Stimulated activated CD8-positive, alpha-beta memory T cell treated with anti-CD3 and anti-CD28 coated beads, Interleukin-12 subunit alpha, Interleukin-12 subunit beta, amount 100 ng/mL, for 1 hour (primary cell): ENCODE results near the gene RHBDD1.
"Not testable (repeated sequence)": the region's sequence is repeated elsewhere in the genome, so short reads cannot be mapped to it uniquely, and the experiment has no call there.

Experiments
- DNase-seq: peaks from one replicate; pipeline ENCODE4 v3.0.0-alpha.2; 2020; ENCODE audit warnings: low read depth

RHBDD1 gene

DNA sequence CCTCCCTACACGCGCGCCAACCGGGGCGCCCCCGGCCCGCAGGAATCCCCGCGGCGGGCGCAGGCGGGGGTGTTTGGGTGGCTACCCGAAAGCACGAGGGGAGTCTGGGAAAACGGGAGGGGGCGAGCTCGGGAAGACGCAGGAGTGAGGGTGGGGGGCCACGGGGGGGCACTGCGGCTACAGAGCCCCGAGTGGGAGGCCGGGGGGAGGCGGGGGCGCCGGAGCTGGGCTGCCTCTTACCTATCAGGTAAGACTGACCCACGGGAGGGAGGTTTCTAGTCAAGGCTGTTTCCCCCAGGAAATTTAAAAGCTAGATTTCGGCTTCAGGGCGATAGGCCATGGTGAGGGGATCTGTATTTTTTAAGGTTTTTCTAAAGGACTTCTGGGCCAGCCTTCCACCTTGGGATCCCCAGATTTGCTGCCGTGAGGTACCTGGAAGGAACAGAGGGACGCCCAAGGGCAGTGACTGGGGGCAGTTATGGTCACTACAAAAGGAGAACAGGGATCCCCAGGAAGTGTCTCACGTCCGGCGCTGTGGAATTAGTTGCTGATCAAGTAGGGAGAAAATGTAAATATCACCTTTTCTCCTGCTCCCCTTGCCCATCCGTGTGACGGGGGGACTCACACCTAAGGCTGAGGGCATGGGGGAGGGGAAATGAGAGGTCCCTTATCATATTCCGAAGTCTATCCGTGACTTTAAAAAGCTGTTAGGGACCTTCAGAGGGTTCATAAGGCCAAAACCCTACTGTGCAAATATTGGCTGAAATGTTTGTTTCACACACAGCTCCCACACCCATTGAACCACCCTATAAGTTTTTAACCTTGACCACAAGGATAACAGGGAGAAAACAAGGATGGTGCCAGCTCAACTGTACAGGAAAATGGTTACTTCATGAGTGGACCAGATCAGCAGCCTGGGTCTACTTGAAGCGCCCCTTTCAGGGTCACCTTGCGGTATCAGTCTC lies 35.6 kb upstream of the RHBDD1 start:
- no peak for DNase-seq

DNA sequence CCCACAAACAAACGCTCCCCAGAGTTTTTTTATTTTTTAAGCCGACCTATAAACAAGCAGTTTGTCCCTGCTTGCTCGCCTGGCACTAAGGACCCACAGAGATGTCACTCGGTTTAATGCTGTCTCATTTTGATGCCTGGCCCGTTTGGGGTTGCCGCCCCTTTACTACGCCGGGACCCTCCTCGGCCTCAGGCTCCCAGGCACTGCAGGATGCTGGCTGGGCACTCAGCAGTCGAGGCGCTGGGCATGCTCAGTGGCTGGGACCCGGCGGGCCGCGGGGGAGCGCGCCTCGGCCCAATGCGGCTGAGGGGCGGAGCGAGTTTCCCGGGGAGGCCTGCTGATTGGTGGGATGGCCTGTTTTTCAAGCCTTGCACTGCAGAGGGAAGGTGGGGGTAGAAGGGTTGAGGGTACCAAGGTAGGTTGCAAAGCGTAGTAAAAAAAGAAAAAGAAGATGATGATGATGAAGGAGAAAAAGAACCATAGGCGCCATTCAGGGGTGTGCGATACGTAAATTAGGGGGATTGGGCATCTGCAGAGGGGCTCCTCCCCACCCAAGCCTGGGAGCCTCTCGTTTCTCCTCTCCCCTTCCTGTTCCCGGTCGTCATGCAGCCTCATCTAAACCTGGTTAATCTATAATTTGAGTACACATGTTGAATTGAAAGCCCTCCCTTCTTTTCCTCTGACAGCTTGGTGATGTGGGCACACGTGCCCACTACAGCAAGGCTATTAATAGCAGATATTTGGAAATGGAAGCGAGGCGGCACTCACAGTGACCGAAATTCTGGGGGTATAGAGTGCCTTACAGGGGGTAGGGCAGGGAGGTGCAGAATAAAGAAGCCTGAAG lies 34.7 kb upstream of the RHBDD1 start:
- peak; percentile 53 for DNase-seq

DNA sequence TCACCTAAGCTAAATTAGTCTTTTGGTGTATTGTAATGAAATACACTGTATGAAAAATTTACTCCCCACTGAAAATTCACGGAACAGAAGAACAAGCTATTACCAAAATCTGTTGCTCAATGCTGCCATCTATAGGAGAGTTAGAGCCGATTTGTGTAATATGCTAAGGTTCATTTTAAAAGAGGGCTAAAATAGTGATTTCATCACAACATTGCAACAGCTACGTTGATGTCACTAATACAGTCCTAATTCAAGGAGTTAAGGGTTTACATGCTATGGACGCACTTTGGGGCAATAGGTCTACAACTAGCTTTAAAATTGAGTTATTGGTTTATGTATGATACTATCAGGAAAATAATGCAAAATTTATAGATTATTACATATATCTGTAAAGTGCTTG lies 33.3 kb upstream of the RHBDD1 start:
- DNase-seq, result no peak

DNA sequence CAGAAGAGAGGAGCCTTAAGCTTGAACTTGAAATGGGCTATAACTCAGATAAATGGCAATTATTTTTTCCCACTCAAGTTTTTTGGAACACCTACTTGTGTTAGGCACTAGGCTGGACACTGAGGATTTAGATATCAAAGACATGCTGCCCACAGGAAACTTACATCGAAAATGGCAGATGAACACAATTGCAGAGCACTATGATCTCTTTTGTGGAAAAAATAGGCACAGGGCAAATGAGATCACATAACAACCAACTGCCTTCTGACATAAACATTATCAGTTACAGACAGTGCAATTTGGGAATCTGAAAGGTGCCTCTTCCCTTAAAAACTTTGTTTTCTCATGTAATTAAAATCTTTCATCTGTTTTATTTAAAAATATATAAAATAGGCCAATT lies 32.4 kb upstream of the RHBDD1 start:
- DNase-seq, result no peak

- DNase-seq, result no peak
Measured at GRCh38 chr2:226813148-226813701, 22.6 kb upstream of the RHBDD1 start.

- no peak for DNase-seq
Measured at GRCh38 chr2:226818930-226819329, 16.9 kb upstream of the RHBDD1 start.

DNA sequence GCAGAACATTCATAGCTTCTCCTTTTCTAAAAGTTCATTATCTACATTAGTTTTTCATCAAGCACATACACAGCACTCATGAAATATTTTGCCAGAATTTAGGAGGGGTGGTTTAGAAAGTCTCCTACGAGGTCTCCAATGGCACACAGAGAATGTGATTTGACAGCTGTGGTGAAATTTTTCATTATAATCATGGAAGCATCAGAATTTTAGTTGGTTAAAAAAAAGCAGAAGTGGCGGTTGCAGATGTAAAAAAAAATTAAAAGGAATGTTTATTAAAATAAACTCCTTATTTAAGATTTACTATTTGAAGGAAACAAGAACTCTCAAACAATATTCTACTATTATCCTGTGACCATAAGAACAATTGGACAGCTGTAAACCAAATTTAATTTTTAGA lies 10.8 kb upstream of the RHBDD1 start:
- no peak for DNase-seq

DNA sequence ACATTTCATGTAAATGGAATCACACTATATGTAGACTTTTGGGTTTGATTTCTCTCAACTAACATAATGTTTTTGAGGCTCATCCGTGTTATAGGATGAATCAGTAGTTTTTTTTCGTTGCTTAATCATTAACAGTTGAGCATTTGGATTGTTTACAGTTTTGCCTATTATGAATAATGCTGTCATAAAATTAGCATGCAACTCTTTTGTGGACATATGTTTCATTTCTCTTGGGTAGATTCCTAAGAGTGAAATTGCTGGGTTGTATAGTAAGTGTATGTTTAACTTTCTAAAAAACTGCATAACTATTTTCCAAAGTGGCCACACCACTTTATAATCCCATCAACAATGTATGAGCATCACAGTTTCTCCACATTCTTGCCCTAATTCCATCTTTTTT lies 7.7 kb upstream of the RHBDD1 start:
- DNase-seq, result no peak

GRCh38 chr2:226829721-226830631 lies 5.9 kb upstream of the RHBDD1 start:
- no peak for DNase-seq

DNA sequence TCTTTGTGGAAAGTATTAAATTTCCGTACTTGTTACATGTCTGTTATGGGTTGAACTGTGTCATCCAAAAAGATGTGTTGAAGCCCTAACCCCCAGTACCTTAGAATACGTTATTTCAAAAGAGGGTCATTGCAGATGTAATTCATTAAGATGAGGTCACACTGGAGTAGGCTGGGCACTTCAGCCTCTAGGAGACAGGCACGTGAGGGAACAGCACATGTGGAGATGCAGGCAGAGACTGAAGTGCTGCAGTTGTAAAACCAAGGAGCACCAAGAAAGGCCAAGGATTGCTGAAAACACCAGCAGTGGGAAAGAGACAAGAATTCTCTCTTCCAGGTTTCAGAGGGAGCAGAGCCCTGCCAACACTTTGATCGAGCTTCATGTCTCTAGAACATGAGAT lies 4.6 kb upstream of the RHBDD1 start:
- no peak for DNase-seq

- no peak for DNase-seq
Measured at GRCh38 chr2:226832061-226832460, 3.8 kb upstream of the RHBDD1 start.

DNA sequence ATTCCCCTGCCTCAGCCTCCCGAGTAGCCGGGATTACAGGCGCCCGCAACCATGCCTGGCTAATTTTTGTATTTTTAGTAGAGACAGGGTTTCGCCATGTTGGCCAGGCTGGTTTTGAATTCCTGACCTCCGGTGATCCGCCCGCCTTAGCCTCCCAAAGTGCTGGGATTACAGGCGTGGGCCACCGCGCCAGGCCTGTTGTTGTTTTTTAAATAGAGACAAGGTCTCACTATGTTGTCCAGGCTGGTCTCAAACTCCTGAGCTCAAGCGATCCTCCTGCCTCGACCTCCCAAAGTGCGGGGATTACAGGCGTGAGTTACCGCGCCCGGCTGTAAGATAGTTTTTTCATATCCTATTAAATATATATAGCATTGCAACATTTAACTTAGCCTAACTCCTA lies 974 bp upstream of the RHBDD1 start:
- not testable (repeated sequence) for DNase-seq

DNA sequence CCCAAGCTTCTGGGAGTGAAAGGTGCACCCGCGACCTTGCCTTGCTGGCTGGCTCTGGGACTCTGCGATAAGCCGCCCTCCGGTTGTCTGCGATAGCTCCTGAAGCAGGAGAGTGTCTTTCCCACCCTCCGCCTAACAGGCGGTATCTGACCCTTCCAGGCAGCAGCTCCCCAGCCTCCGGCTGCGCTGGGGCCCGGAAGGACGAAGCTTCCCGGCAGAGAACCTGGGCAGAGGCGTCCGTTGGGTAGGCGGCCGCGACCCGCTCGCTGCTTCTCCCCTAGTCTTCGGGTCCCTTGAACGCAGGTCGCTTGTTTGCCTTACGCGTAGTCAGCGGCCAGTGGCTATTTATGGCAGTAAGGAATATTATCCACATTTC lies 446 bp upstream of the RHBDD1 start:
- DNase-seq, result no peak

GRCh38 chr2:226836548-226836885 lies 663 bp downstream of the RHBDD1 start:
- DNase-seq, result no peak

DNA sequence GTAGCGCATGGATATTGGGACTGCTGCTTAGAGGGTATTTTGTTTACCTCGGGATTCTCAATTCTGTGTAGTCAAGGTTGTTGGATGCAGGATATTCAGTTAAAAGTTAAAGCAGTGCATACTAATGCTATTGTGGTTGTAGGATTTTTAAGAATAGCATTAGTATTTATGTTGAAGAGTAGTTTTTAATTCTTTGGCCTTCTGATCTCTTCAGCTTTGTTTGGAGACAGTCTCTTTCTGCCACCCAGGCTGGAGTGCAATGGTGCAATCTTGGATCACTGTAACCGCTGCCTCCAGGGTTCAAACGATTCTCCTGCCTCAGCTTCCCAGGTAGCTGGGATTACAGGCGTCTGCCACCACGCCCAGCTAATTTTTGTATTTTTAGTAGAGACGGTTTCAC lies 1.5 kb downstream of the RHBDD1 start:
- no peak for DNase-seq

- no peak for DNase-seq
Measured at GRCh38 chr2:226837787-226838603, 2.1 kb downstream of the RHBDD1 start.

GRCh38 chr2:226838722-226839121 lies 2.9 kb downstream of the RHBDD1 start:
- DNase-seq, result no peak

DNA sequence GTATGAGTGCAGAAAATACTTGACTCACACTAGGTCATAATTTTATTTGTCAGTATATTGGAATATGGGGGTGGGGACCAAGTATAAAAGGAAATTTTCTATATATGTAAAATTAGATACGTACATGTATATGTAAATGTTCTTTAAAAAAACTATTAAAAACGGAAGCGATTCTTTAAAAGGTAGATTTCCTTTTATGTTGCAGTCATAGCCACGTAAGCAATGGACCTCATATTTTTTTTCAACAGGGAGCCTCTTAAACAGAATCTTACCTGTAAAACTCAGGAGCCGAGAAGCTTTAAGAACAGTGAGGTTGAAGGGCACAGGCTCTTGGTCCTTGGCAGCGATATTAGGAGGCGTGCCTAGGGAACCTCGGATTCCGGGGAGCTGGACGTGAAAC lies 3.3 kb downstream of the RHBDD1 start:
- no peak for DNase-seq

DNA sequence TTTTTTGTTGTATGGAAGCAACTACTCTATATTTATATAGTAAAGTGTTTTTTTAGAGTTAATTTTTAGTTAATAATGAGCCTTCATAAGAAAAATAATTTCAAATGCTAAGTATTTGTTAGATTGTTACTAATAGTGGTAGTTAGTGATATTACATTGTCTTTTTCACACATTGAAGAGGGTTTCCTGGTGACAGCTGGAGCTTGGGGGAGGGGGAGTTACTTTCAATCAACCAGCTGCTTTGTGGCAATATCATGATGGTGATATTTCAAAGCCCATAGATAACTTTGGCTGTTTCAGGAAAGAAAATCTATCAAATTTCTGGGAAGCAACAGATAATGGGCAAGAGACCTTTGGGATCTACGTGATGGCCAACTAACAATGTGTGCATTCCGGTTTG lies 4.1 kb downstream of the RHBDD1 start:
- no peak for DNase-seq

DNA sequence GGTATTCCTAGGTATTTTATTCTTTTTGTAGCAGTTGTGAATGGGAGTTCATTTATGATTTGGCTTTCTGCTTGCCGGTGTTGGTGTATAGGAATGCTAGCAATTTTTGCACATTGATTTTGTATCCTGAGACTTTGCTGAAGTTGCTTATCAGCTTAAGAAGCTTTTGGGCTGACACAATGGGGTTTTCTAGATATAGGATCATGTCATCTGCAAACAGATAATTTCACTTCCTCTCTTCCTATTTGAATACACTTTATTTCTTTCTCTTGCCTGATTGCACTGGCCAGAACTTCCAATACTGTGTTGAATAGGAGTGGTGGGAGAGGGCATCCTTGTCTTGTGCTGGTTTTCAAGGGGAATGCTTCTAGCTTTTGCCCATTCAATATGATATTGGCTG lies 7.1 kb downstream of the RHBDD1 start:
- DNase-seq, result not testable (repeated sequence)
